GM12878 (cell line): ENCODE measurements around the gene LRRC26. TPM values are rescaled to one million over a fixed set of nuclear protein-coding genes. Genes with fewer than 3 reads are reported as not detected.

Experiments
- ATAC-seq: fragments of 200-7000 bp; cut with Tn5 transposase; 3 replicates; pipeline ENCODE4 v1.9.1; 2020; ENCODE audit warnings: mild to moderate bottlenecking, moderate library complexity
- BruUV-seq: library from RNA; stranded (reverse); fragments of 400-500 nt; replicated peaks from 2 replicates; lab custom pipeline; 2021; lab: Mats Ljungman, UMichigan
- CTCF ChIA-PET: fragments of 300-600 bp; sonication (Branson Sonifier 250); formaldehyde crosslinking; extraction: SDS; loops from one replicate; lab custom pipeline; 2021; ENCODE audit warnings: inconsistent platforms; lab: Yijun Ruan, JAX
- POLR2A ChIA-PET: fragments of 350-600 bp; formaldehyde crosslinking; extraction: SDS; loops from one replicate; lab custom pipeline; 2021; ENCODE audit warnings: inconsistent platforms; lab: Charles Lee
- RAD21 ChIA-PET: fragments of 300-600 bp; sonication (Branson Sonifier 250); formaldehyde crosslinking; loops from one replicate; lab custom pipeline; 2023; ENCODE audit warnings: antibody characterized with exemption; ENCODE audit not compliant: unreplicated experiment; lab: Charles Lee
- SMC1A ChIA-PET: fragments of 300-600 bp; sonication (Branson Sonifier 250); formaldehyde crosslinking; loops from one replicate; lab custom pipeline; 2023; ENCODE audit not compliant: unreplicated experiment, uncharacterized antibody; lab: Charles Lee
- DNase-seq: peaks from one replicate; pipeline ENCODE4 v3.0.0-alpha.2; 2011; ENCODE audit warnings: low read depth, low spot score
- FAIRE-seq: peaks from 3 replicates; lab custom pipeline; 2011; peaks lifted over from hg19 to GRCh38; lab: Jason Lieb, UNC
- H2AFZ ChIP-seq: 2 replicates; pipeline ENCODE4 v1.6.0; 2011; ENCODE audit warnings: low read depth, low read length, control low read depth; ENCODE audit not compliant: control insufficient read depth
- H3K27ac ChIP-seq: 2 replicates; pipeline ENCODE4 v1.5.1; 2011; ENCODE audit warnings: control low read depth; ENCODE audit not compliant: control insufficient read depth, insufficient read depth
- H3K27me3 ChIP-seq, 2 experiments: replicated peaks in 1 of 2; 2 replicates each; pipeline versions ENCODE4 v1.6.0 to v1.6.1; 2011; ENCODE audit warnings: low read length in 1 of 2; ENCODE audit not compliant: control insufficient read depth in 2 of 2, insufficient read depth in 2 of 2
- H3K36me3 ChIP-seq, 2 experiments: 2 replicates each; pipeline ENCODE4 v1.5.1; 2011; ENCODE audit warnings: low read length in 1 of 2; ENCODE audit not compliant: control insufficient read depth in 2 of 2, insufficient read depth in 2 of 2
- H3K4me1 ChIP-seq: 2 replicates; pipeline ENCODE4 v1.6.1; 2011; ENCODE audit warnings: mild to moderate bottlenecking, low read length, moderate library complexity, mixed read lengths; ENCODE audit not compliant: control insufficient read depth, insufficient read depth
- H3K4me2 ChIP-seq: 2 replicates; pipeline ENCODE4 v1.6.0; 2011; ENCODE audit warnings: control low read depth; ENCODE audit not compliant: control insufficient read depth, insufficient read depth
- H3K4me3 ChIP-seq: fragments of 200-600 bp; sonication (generic); 2 replicates; pipeline ENCODE4 v1.5.1; 2016
- H3K79me2 ChIP-seq: 2 replicates; pipeline ENCODE4 v1.6.0; 2011; ENCODE audit warnings: low read length; ENCODE audit not compliant: control insufficient read depth, insufficient read depth
- H3K9ac ChIP-seq: 2 replicates; pipeline ENCODE4 v1.8.0; 2011; ENCODE audit warnings: low read length, control low read depth, mixed read lengths; ENCODE audit not compliant: control insufficient read depth, insufficient read depth
- H3K9me3 ChIP-seq: replicated peaks from 3 replicates; pipeline ENCODE4 v1.5.1; 2011; ENCODE audit warnings: mild to moderate bottlenecking, low read length; ENCODE audit not compliant: control insufficient read depth, insufficient read depth
- H4K20me1 ChIP-seq: 2 replicates; pipeline ENCODE4 v1.6.0; 2011; ENCODE audit not compliant: control insufficient read depth, insufficient read depth
- BRCA1 ChIP-seq: IDR thresholded peaks from 2 replicates; pipeline ENCODE4 v1.6.1; 2011; ENCODE audit warnings: low read depth, low read length, improper control_type of control experiment
- CREM ChIP-seq: IDR thresholded peaks from 2 replicates; pipeline ENCODE4 v1.6.1; 2014; ENCODE audit warnings: antibody characterized with exemption, low read depth
- EED ChIP-seq: sonication (generic); IDR thresholded peaks from 2 replicates; pipeline ENCODE4 v1.6.1; 2016; ENCODE audit warnings: antibody characterized with exemption, low read depth
- JUND ChIP-seq: IDR thresholded peaks from 2 replicates; pipeline ENCODE4 v1.6.1; 2012; ENCODE audit warnings: low read depth, mild to moderate bottlenecking, low read length, improper control_type of control experiment, moderate library complexity
- NFYB ChIP-seq: IDR thresholded peaks from 2 replicates; pipeline ENCODE4 v1.6.1; 2011; ENCODE audit warnings: low read depth, mild to moderate bottlenecking, low read length, improper control_type of control experiment, moderate library complexity; ENCODE audit not compliant: insufficient read depth
- NR2C1 ChIP-seq: fragments of 450-650 bp; IDR thresholded peaks from 2 replicates; pipeline ENCODE4 v1.6.1; 2017; ENCODE audit warnings: antibody characterized with exemption, mild to moderate bottlenecking, moderate library complexity
- RAD21 ChIP-seq: IDR thresholded peaks from 2 replicates; pipeline ENCODE4 v1.6.1; 2011; ENCODE audit warnings: mild to moderate bottlenecking, low read depth, low read length, moderate library complexity; ENCODE audit not compliant: insufficient read depth
- RBBP5 ChIP-seq: fragments of 200-600 bp; sonication (generic); conservative IDR thresholded peaks from 2 replicates; pipeline ENCODE4 v1.6.1; 2016
- REST ChIP-seq: IDR thresholded peaks from 2 replicates; pipeline ENCODE4 v1.6.1; 2012; ENCODE audit warnings: mild to moderate bottlenecking, low read depth, low read length
- WRNIP1 ChIP-seq: IDR thresholded peaks from 2 replicates; pipeline ENCODE4 v1.6.1; 2011; ENCODE audit warnings: low read depth, low read length, improper control_type of control experiment, borderline replicate concordance
- WGBS: methylation state at CpG from one replicate; pipeline ENCODE4 v1.1.6; 2016; ENCODE audit warnings: low lambda C conversion rate; ENCODE audit not compliant: insufficient replicate concordance, insufficient coverage; ENCODE audit errors: missing lambda C conversion rate; 5-methylcytosine and 5-hydroxymethylcytosine counted together
- in situ Hi-C: fragments of 300-500 bp; cut with MboI; formaldehyde crosslinking; loops from 9 replicates; pipeline ENCODE4 v1.14.3; 2018; ENCODE audit warnings: mixed read lengths
- intact Hi-C: fragments of 100-400 bp; cut with micrococcal nuclease; formaldehyde crosslinking; loops from one replicate; pipeline ENCODE4 v1.14.2; 2022; ENCODE audit not compliant: unreplicated experiment
- polyA plus RNA-seq, 11 experiments: library from polyadenylated mRNA; depleted of rRNA in 4 of 11; unstranded in 6 of 11; stranded (reverse) in 5 of 11; fragments of >200 nt; fragmentation: Nextera tagmentation in 4 of 11; fragmentation: Illumina TruSeq in 1 of 11; extraction: Ambion mirVana in 4 of 11; extraction: Trizol in 1 of 11; gene quantifications; 1 replicate in 1 of 11; 2 replicates in 10 of 11; pipeline versions ENCODE4 v1.2.1 to v1.2.3, GENCODE V29; 2011 to 2016; ENCODE audit warnings: inconsistent platforms in 2 of 11, missing spikeins in 2 of 11, low read depth in 1 of 11
- total RNA-seq, 4 experiments: library from RNA; depleted of rRNA in 3 of 4; stranded (reverse); fragments of >200 nt in 3 of 4; fragmentation: Illumina TruSeq in 1 of 4; extraction: Trizol in 1 of 4; gene quantifications; 2 replicates each; pipeline versions ENCODE4 v1.2.1 to v1.2.3, GENCODE V29; 2013 to 2021

Gene LRRC26
- total and polyA plus RNA-seq, 10 of the 15 experiments (the other 5 are each of a cell fraction or from before 2014, with no cell fraction given): 0.29 to 0.91 (median 0.64) TPM; not detected in 5

- ChIA-PET POLR2A (interaction anchor here (1.0 kb wide), 1 partner anchor 26 kb away, joined by 11 read pairs; no protein-coding TSS in a partner anchor), SMC1A (no interaction called here), RAD21 (no interaction called here), CTCF (no interaction called here)
- no peak for DNase-seq
- FAIRE-seq: no peak
- H3K27me3 ChIP-seq: no peaks in the 10 kb centered on the region
- H3K36me3 ChIP-seq: peaks cover 7 to 28% of the 10 kb centered on the region in 2 experiments
- BruUV-seq: no TSS peak
- no peak overlapping the region for H3K27ac ChIP-seq
- no peaks in the 10 kb centered on the region for H3K9me3 ChIP-seq
- no peaks in the 10 kb centered on the region for H4K20me1 ChIP-seq
- no peak overlapping the region for H3K9ac ChIP-seq
- no peak overlapping the region for H2AFZ ChIP-seq
- TF ChIP-seq RBBP5 (no peak), RAD21 (no peak), NFYB (no peak), REST (no peak), JUND (no peak), WRNIP1 (no peak), BRCA1 (no peak), EED (no peak), NR2C1 (no peak), CREM (no peak)
- 92% methylated on average over 14 of the region's 17 CpGs for WGBS
- peaks cover 15% of the 10 kb centered on the region for H3K79me2 ChIP-seq
- intact Hi-C loops: no loop called here
- no peak overlapping the region for H3K4me2 ChIP-seq
- no peak for ATAC-seq
- no peak overlapping the region for H3K4me3 ChIP-seq
- in situ Hi-C loops: no loop called here
- H3K4me1 ChIP-seq: peaks cover 15% of the 10 kb centered on the region
These were observed 13.0 kb upstream of the LRRC26 start for GRCh38 chr9:137182836-137183235.
